Keratinocyte (primary cell): Measurements from ENCODE around the gene CPHXL2.

Experiments
- CTCF ChIP-seq, 3 experiments: IDR thresholded peaks in 1 of 3; conservative IDR thresholded peaks in 1 of 3; optimal IDR thresholded peaks in 1 of 3; 2 replicates in 2 of 3; 3 replicates in 1 of 3; pipeline versions ENCODE3 to v1.5.1; 2011; ENCODE audit warnings: low read length in 3 of 3, mild to moderate bottlenecking in 3 of 3, moderate library complexity in 2 of 3, control low read depth in 1 of 3, inconsistent platforms in 1 of 3; ENCODE audit not compliant: insufficient read depth in 2 of 3; ENCODE audit errors: extremely low read depth in 1 of 3
- EZH2 ChIP-seq: IDR thresholded peaks from one replicate; pipeline ENCODE4 v1.6.1; 2012; ENCODE audit warnings: inconsistent platforms, mild to moderate bottlenecking, low read length, moderate library complexity

- TF ChIP-seq CTCF (optimal IDR thresholded peaks at IDR 0.05 in 1 of 3, IDR thresholded peaks at IDR 0.05 in 1 of 3, conservative IDR thresholded peaks at IDR 0.05 in 1 of 3; ENCODE audit: extremely low read depth in 1 of 3, insufficient read depth in 2 of 3, low read length in 3 of 3) (no peak), EZH2 (no peak)
Observed at GRCh38 chr16:75624921-75625334, 51.9 kb downstream of the CPHXL2 start.
